Transverse colon (tissue), 4 donors: ENCODE measurements around the gene TNFRSF11A.

Experiments
- POLR2A ChIP-seq: fragments of 450-650 bp; IDR thresholded peaks from one replicate; pipeline ENCODE4 v1.6.1; 2016; ENCODE audit warnings: antibody characterized with exemption, mild to moderate bottlenecking, moderate library complexity
- POLR2AphosphoS5 ChIP-seq, 3 donors: sonication (generic); formaldehyde crosslinking; IDR thresholded peaks; one replicate each; pipeline ENCODE4 v1.6.1; 2016; ENCODE audit warnings: antibody characterized with exemption in 3 of 3
- TF ChIP-seq, protein P1 (sequence below), 5 experiments: fragments of 200-600 bp in 3 of 5; fragments of 450-650 bp in 2 of 5; sonication (generic) in 3 of 5; IDR thresholded peaks; 1 replicate in 2 of 5; 2 replicates in 3 of 5; pipeline ENCODE4 v1.5.1; 2016 to 2017; ENCODE audit warnings: antibody characterized with exemption in 5 of 5, inconsistent platforms in 3 of 5, mild to moderate bottlenecking in 2 of 5, moderate library complexity in 1 of 5

DNA sequence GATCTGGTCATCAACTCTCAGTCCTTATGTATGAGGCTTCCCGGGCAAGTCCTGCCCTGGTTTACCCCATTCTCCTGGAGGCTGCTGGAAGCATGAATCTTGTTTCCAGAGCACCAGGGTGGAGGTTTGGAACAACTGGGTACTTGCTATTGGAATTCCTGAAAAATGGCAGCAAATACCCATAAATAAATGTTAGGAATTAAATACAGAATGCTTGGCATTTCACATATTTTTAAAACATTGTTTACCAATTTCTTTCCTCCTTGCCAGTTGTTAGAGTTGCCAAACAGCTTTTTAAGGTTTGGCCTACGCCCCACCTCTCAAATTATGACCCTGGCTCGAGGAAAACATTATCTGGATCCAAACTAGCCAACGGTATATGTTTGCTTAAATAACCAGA lies 107.1 kb downstream of the TNFRSF11A start:
- TF ChIP-seq, protein P1, sequence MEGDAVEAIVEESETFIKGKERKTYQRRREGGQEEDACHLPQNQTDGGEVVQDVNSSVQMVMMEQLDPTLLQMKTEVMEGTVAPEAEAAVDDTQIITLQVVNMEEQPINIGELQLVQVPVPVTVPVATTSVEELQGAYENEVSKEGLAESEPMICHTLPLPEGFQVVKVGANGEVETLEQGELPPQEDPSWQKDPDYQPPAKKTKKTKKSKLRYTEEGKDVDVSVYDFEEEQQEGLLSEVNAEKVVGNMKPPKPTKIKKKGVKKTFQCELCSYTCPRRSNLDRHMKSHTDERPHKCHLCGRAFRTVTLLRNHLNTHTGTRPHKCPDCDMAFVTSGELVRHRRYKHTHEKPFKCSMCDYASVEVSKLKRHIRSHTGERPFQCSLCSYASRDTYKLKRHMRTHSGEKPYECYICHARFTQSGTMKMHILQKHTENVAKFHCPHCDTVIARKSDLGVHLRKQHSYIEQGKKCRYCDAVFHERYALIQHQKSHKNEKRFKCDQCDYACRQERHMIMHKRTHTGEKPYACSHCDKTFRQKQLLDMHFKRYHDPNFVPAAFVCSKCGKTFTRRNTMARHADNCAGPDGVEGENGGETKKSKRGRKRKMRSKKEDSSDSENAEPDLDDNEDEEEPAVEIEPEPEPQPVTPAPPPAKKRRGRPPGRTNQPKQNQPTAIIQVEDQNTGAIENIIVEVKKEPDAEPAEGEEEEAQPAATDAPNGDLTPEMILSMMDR (IDR thresholded peaks at IDR 0.05), result no peak
- no peak for TF ChIP-seq POLR2AphosphoS5 (IDR thresholded peaks at IDR 0.05)
- no peak for TF ChIP-seq POLR2A
